Liver (tissue), 3 donors: Measurements from ENCODE around the gene ADORA2A.

Source experiments
- EGR1 ChIP-seq, 2 donors: IDR thresholded peaks; 2 replicates each; pipeline ENCODE4 v1.6.1; 2016 to 2018; ENCODE audit warnings: antibody characterized with exemption in 2 of 2, low read depth in 2 of 2
- FOXA1 ChIP-seq: IDR thresholded peaks from 2 replicates; pipeline ENCODE4 v1.6.1; 2016; ENCODE audit warnings: antibody characterized with exemption
- FOXA2 ChIP-seq: IDR thresholded peaks from 2 replicates; pipeline ENCODE4 v1.6.1; 2016; ENCODE audit warnings: antibody characterized with exemption
- HNF4G ChIP-seq: IDR thresholded peaks from 2 replicates; pipeline ENCODE4 v1.6.1; 2016; ENCODE audit warnings: antibody characterized with exemption
- JUND ChIP-seq, 2 donors: IDR thresholded peaks; 2 replicates each; pipeline ENCODE4 v1.6.1; 2016; ENCODE audit warnings: antibody characterized with exemption in 2 of 2
- NR2F2 ChIP-seq: IDR thresholded peaks from 2 replicates; pipeline ENCODE4 v1.6.1; 2016; ENCODE audit warnings: antibody characterized with exemption
- RAD21 ChIP-seq, 2 donors: IDR thresholded peaks; 2 replicates each; pipeline ENCODE4 v1.6.1; 2016; ENCODE audit warnings: antibody characterized with exemption in 2 of 2, mild to moderate bottlenecking in 2 of 2
- RXRA ChIP-seq, 2 donors: IDR thresholded peaks; 2 replicates each; pipeline ENCODE4 v1.6.1; 2017 to 2018; ENCODE audit warnings: antibody characterized with exemption in 2 of 2, mild to moderate bottlenecking in 1 of 2
- TAF1 ChIP-seq: conservative IDR thresholded peaks from 2 replicates; pipeline ENCODE4 v1.6.1; 2016; ENCODE audit warnings: antibody characterized with exemption, mild to moderate bottlenecking
- YY1 ChIP-seq: IDR thresholded peaks from 2 replicates; pipeline ENCODE4 v1.6.1; 2016; ENCODE audit warnings: antibody characterized with exemption, mild to moderate bottlenecking
- TF ChIP-seq, protein P1 (sequence below): fragments of 150-350 bp; IDR thresholded peaks from 2 replicates; pipeline ENCODE4 v1.5.1; 2017; ENCODE audit warnings: improper control_type of control experiment, low read depth, low read length; ENCODE audit not compliant: missing input control
- TF ChIP-seq, protein P2 (sequence below): IDR thresholded peaks from 2 replicates; pipeline ENCODE4 v1.6.1; 2016; ENCODE audit warnings: antibody characterized with exemption
- TF ChIP-seq, protein P3 (sequence below): IDR thresholded peaks from 2 replicates; pipeline ENCODE4 v1.6.1; 2016; ENCODE audit warnings: antibody characterized with exemption, mild to moderate bottlenecking
- donor health status: healthy.
- donor health status: healthy.

DNA sequence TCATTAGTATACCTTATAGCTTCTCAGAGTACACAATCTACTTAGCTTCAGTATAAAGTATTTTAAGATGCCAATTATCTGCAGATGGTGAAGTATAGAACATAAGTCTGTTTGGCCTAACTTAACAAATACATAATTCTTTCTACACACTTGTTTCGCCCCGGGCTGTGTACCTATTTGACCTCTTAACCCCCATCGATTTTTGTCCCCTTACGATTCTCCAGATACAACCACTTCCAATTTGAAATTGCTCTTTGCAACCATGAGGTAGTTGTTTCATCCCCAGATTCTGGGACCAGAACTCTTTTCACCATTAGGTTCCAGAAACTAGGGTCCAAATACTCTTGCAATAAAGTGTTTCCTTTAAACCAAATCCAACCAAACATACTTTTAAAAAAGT is 57.8 kb downstream of the ADORA2A start:
- TF ChIP-seq, protein P1, sequence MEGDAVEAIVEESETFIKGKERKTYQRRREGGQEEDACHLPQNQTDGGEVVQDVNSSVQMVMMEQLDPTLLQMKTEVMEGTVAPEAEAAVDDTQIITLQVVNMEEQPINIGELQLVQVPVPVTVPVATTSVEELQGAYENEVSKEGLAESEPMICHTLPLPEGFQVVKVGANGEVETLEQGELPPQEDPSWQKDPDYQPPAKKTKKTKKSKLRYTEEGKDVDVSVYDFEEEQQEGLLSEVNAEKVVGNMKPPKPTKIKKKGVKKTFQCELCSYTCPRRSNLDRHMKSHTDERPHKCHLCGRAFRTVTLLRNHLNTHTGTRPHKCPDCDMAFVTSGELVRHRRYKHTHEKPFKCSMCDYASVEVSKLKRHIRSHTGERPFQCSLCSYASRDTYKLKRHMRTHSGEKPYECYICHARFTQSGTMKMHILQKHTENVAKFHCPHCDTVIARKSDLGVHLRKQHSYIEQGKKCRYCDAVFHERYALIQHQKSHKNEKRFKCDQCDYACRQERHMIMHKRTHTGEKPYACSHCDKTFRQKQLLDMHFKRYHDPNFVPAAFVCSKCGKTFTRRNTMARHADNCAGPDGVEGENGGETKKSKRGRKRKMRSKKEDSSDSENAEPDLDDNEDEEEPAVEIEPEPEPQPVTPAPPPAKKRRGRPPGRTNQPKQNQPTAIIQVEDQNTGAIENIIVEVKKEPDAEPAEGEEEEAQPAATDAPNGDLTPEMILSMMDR: no peak
- no peak for TF ChIP-seq YY1
- no peak for TF ChIP-seq JUND (IDR thresholded peaks at IDR 0.05)
- TF ChIP-seq, protein P2, sequence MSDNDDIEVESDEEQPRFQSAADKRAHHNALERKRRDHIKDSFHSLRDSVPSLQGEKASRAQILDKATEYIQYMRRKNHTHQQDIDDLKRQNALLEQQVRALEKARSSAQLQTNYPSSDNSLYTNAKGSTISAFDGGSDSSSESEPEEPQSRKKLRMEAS: no peak
- no peak for TF ChIP-seq RXRA (IDR thresholded peaks at IDR 0.05)
- TF ChIP-seq TAF1: no peak
- TF ChIP-seq RAD21 (IDR thresholded peaks at IDR 0.05): no peak
- TF ChIP-seq FOXA1: no peak
- peak; percentile 27 for TF ChIP-seq NR2F2
- no peak for TF ChIP-seq EGR1 (IDR thresholded peaks at IDR 0.05; ENCODE audit: low read depth in 2 of 2)
- no peak for TF ChIP-seq HNF4G
- TF ChIP-seq, protein P3, sequence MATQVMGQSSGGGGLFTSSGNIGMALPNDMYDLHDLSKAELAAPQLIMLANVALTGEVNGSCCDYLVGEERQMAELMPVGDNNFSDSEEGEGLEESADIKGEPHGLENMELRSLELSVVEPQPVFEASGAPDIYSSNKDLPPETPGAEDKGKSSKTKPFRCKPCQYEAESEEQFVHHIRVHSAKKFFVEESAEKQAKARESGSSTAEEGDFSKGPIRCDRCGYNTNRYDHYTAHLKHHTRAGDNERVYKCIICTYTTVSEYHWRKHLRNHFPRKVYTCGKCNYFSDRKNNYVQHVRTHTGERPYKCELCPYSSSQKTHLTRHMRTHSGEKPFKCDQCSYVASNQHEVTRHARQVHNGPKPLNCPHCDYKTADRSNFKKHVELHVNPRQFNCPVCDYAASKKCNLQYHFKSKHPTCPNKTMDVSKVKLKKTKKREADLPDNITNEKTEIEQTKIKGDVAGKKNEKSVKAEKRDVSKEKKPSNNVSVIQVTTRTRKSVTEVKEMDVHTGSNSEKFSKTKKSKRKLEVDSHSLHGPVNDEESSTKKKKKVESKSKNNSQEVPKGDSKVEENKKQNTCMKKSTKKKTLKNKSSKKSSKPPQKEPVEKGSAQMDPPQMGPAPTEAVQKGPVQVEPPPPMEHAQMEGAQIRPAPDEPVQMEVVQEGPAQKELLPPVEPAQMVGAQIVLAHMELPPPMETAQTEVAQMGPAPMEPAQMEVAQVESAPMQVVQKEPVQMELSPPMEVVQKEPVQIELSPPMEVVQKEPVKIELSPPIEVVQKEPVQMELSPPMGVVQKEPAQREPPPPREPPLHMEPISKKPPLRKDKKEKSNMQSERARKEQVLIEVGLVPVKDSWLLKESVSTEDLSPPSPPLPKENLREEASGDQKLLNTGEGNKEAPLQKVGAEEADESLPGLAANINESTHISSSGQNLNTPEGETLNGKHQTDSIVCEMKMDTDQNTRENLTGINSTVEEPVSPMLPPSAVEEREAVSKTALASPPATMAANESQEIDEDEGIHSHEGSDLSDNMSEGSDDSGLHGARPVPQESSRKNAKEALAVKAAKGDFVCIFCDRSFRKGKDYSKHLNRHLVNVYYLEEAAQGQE: no peak
- TF ChIP-seq FOXA2: no peak
